MCF 10A (cell line): Measurements from ENCODE around the gene MRPL53. TPM values are rescaled to one million over a fixed set of nuclear protein-coding genes. Genes with fewer than 3 reads are reported as not detected.
A peak's percentile ranks its signal among the peaks of the same experiment; 100 is the strongest.
"Not testable (repeated sequence)": the region's sequence is repeated elsewhere in the genome, so short reads cannot be mapped to it uniquely, and the experiment has no call there.

Source experiments
- BruUV-seq: library from RNA; stranded (reverse); fragments of 400-500 nt; replicated peaks from 2 replicates; lab custom pipeline; 2021; lab: Mats Ljungman, UMichigan
- CTCF ChIA-PET: fragments of 300-600 bp; sonication (Branson Sonifier 250); formaldehyde crosslinking; extraction: SDS; loops from one replicate; lab custom pipeline; 2021; ENCODE audit warnings: antibody characterized with exemption, inconsistent platforms; lab: Yijun Ruan, JAX
- POLR2A ChIA-PET: fragments of 300-600, 350-650 bp; sonication (Branson Sonifier 250); formaldehyde crosslinking; extraction: SDS; loops from one replicate; lab custom pipeline; 2020; ENCODE audit warnings: antibody characterized with exemption, inconsistent platforms; lab: Yijun Ruan, JAX
- DNase-seq: peaks from one replicate; pipeline ENCODE4 v3.0.0-alpha.2; 2018; ENCODE audit not compliant: unreplicated experiment
- H3K27ac Mint-ChIP-seq: one replicate; pipeline ENCODE4 v1.8.0; 2022; ENCODE audit warnings: mild to moderate bottlenecking, low read depth, mixed read lengths; ENCODE audit not compliant: unreplicated experiment
- H3K27me3 Mint-ChIP-seq: one replicate; pipeline ENCODE4 v1.8.0; 2022; ENCODE audit warnings: mixed read lengths; ENCODE audit not compliant: insufficient read depth, unreplicated experiment
- H3K36me3 Mint-ChIP-seq: one replicate; pipeline ENCODE4 v1.8.0; 2022; ENCODE audit warnings: mild to moderate bottlenecking, moderate library complexity, mixed read lengths; ENCODE audit not compliant: insufficient read depth, unreplicated experiment
- H3K4me1 Mint-ChIP-seq: one replicate; pipeline ENCODE4 v1.8.0; 2022; ENCODE audit warnings: mixed read lengths; ENCODE audit not compliant: insufficient read depth, unreplicated experiment
- H3K4me3 Mint-ChIP-seq: one replicate; pipeline ENCODE4 v1.8.0; 2022; ENCODE audit warnings: mild to moderate bottlenecking, moderate library complexity, mixed read lengths; ENCODE audit not compliant: unreplicated experiment
- H3K9me3 Mint-ChIP-seq: one replicate; pipeline ENCODE4 v1.8.0; 2022; ENCODE audit warnings: mixed read lengths; ENCODE audit not compliant: unreplicated experiment
- intact Hi-C: fragments of 100-400 bp; cut with micrococcal nuclease; formaldehyde crosslinking; loops from 2 replicates; pipeline ENCODE4 v1.14.1; 2022
- total RNA-seq: library from RNA; stranded (reverse); gene quantifications from 2 replicates; pipeline ENCODE4 v1.2.3, GENCODE V29; 2022
- TF ChIP-seq, protein P1 (sequence below): fragments of 200-600 bp; IDR thresholded peaks from one replicate; pipeline ENCODE4 v1.8.0; 2022; ENCODE audit warnings: antibody characterized with exemption, mild to moderate bottlenecking; ENCODE audit not compliant: unreplicated experiment

MRPL53 gene
- total RNA-seq, 1 experiment from 2014 or later: 123 TPM

DNA sequence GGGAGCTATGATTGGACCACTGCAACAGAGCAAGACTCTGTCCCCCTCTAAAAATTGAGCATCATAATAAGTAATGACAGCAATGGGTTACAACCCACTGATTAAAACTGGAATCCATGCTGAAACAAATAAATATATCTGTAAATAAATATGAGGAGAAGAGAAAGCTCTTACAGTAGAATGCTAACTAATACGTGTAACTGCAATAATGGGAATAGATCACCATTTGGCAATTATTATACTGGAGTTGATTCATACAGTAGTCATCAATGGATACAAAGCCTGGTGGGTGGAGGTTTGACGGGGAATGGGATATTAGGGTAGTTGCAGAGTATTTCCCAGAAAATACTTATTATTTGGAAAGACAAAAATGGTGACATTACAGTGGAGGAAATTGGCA, 23.7 kb downstream of the MRPL53 start:
- no peak for DNase-seq
- H3K36me3 Mint-ChIP-seq: no peaks in the 10 kb centered on the region
- intact Hi-C loops: no loop called here
- no peaks in the 10 kb centered on the region for H3K27me3 Mint-ChIP-seq
- ChIA-PET CTCF (interaction anchor here (0.7 kb wide), 1 partner anchor 18 kb away, joined by 3 read pairs; no protein-coding TSS in a partner anchor), POLR2A (no interaction called here)
- H3K9me3 Mint-ChIP-seq: no peaks in the 10 kb centered on the region
- BruUV-seq: no TSS peak
- H3K4me1 Mint-ChIP-seq: no peaks in the 10 kb centered on the region
- no peak overlapping the region for H3K4me3 Mint-ChIP-seq
- TF ChIP-seq, protein P1, sequence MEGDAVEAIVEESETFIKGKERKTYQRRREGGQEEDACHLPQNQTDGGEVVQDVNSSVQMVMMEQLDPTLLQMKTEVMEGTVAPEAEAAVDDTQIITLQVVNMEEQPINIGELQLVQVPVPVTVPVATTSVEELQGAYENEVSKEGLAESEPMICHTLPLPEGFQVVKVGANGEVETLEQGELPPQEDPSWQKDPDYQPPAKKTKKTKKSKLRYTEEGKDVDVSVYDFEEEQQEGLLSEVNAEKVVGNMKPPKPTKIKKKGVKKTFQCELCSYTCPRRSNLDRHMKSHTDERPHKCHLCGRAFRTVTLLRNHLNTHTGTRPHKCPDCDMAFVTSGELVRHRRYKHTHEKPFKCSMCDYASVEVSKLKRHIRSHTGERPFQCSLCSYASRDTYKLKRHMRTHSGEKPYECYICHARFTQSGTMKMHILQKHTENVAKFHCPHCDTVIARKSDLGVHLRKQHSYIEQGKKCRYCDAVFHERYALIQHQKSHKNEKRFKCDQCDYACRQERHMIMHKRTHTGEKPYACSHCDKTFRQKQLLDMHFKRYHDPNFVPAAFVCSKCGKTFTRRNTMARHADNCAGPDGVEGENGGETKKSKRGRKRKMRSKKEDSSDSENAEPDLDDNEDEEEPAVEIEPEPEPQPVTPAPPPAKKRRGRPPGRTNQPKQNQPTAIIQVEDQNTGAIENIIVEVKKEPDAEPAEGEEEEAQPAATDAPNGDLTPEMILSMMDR: no peak
- H3K27ac Mint-ChIP-seq: no peak overlapping the region

DNA sequence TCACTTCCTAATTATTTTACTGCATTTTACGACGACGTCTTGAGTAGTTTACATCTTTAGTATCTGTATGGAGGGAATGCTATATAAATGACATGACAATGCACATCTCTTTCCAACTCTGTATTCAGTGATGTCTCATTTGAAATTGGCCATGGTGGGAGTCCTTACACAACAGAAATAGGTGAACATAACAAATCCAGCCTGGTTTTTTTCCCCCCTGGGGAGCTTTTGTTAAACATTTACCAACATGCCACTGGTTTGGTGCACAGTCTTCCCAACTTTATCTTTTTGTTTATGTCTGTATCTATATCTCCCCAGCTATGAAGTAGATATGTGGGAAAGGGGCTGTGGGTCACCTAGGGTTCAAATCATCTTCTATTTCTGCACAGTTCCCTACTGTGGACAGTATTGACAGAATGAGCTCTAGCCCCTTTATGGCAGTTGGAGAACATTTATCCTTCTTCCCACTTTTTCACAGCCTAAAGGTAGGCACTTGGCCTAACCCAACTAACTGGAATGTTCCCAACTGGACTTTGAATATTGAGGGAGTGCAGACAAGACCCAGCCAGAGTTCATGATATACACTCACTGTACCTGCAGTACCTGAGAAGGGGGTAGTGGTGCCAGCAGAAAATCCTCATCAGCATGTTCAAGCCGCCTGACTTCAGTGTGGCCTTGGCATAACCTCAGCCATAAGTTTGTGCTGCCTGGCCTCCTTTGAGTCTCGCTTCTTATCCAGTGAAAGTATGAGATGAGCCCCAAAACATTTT, 25.1 kb downstream of the MRPL53 start:
- no peak for DNase-seq
- Mint-ChIP-seq H3K27ac (no peak overlapping the region), H3K36me3 (no peaks in the 10 kb centered on the region), H3K27me3 (no peaks in the 10 kb centered on the region), H3K4me1 (no peaks in the 10 kb centered on the region), H3K9me3 (no peaks in the 10 kb centered on the region), H3K4me3 (no peak overlapping the region)
- intact Hi-C loops: no loop called here
- TF ChIP-seq, protein P1: no peak
- no TSS peak for BruUV-seq
- ChIA-PET CTCF (interaction anchor here (0.6 to 0.8 kb wide), 2 partner anchors 36 to 218 kb away, joined by 3 to 4 read pairs; partner anchors contain the start of genes CCDC142 and TTC31), POLR2A (no interaction called here)

DNA sequence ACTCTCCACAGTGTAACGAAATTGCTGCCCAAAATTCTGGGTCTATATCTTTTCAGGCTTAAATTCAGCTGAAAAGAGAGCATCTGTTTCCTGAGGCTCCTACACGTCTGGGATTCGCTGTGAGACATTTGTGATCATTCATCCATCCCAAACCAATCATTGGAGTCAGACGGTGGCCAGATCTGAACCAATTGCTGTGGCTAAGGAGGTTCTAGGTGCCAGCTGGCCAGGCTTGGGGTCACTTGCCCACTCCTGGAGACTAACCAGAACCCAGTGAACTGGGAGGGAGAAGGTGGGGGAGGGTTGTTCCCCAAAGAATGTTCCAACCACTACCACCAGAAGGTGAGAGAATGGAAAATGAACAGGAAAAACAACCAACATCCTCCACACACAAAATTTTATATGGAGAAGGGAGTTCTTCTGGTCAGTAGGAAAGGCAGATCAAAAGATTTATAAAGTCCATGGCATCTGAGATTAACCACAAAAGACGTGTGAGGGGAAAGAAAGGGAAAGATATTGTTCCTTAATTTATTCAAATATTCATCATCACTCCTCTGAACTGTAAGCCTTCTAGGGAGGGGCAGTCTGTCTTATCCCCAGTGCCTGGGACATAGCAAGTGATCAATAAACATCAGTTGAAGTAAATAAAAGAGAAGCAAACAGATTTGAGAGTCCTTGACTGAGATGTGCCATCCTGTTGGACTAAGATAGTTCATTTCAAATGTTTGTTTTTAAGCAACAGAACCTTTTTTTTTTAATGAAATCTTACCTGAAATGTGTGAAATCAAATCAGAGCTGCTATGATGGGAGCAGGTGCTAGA, 27.8 kb downstream of the MRPL53 start:
- CTCF ChIA-PET: interaction anchor here (0.6 to 1.2 kb wide), 4 partner anchors 38 to 621 kb away, joined by 3 to 5 read pairs (median 3); partner anchors contain the start of genes CCDC142 and TTC31
- intact Hi-C loops: no loop called here
- Mint-ChIP-seq H3K27ac (no peak overlapping the region), H3K9me3 (no peaks in the 10 kb centered on the region), H3K4me1 (no peaks in the 10 kb centered on the region), H3K27me3 (no peaks in the 10 kb centered on the region), H3K4me3 (no peak overlapping the region), H3K36me3 (peaks cover 6% of the 10 kb centered on the region)
- BruUV-seq: no TSS peak
- no peak for DNase-seq
- TF ChIP-seq, protein P1: no peak
- POLR2A ChIA-PET: interaction anchor here (2.2 to 3.0 kb wide), 2 partner anchors 10 to 14 kb away, joined by 11 to 16 read pairs; partner anchors contain the start of genes INO80B and WBP1

DNA sequence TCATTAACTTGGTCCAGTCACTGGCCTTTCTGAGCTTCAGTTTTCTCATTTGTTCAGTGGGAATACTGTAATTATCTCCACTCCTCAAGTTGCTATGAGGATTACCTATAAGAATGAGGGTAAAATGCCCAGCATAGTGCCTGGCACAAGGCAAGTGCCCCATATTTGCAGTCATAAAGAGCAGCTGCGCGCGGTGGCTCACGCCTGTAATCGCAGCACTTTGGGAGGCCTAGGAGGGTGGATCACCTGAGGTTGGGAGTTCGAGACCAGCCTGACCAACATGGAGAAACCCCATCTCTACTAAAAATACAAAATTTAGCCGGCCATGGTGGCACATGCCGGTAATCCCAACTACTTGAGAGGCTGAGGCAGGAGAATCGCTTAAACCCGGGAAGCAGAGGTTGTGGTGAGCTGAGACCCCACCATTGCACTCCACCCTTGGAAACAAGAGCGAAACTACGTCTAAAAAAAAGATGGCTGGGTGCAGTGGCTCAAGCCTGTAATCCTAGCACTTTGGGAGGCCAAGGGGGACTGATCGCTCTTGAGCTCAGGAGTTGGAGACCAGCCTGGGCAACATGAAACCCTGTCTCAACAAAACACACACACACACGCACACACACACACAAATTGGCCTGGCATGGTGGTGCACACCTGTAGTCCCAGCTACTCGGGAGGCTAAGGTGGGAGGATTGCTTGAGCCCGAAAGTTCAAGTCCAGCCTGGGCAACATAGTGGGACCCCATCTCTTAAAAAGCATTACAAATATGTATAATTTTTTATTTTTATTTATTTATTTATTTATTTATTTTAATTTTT, 29.8 kb downstream of the MRPL53 start:
- CTCF ChIA-PET: interaction anchor here (0.7 to 1.0 kb wide), 3 partner anchors 20 to 1148 kb away, joined by 3 to 4 read pairs (median 3); no protein-coding TSS in a partner anchor

More for the DNA sequence above, 29.8 kb downstream of the MRPL53 start:
- peaks cover 15% of the 10 kb centered on the region for H3K4me1 Mint-ChIP-seq
- H3K27ac Mint-ChIP-seq: peak overlapping the region; percentile 80
- BruUV-seq, intact Hi-C loops, DNase-seq, H3K9me3 Mint-ChIP-seq, H3K27me3 Mint-ChIP-seq, H3K36me3 Mint-ChIP-seq: not testable (repeated sequence)
- POLR2A ChIA-PET: interaction anchor here (0.6 to 4.2 kb wide), 16 partner anchors 11 to 292 kb away, joined by 3 to 19 read pairs (median 5); partner anchors contain the start of genes AUP1, C2orf81, CCDC142 and HTRA2
- peak overlapping the region; percentile 78 for H3K4me3 Mint-ChIP-seq
